ENCODE measurements around the gene RGS14. TPM values are rescaled to one million over a fixed set of nuclear protein-coding genes. Genes with fewer than 3 reads are reported as not detected.

RGS14 gene
- total RNA-seq, 2 experiments from 2014 or later, result 33.0 to 46.3 TPM

DNA sequence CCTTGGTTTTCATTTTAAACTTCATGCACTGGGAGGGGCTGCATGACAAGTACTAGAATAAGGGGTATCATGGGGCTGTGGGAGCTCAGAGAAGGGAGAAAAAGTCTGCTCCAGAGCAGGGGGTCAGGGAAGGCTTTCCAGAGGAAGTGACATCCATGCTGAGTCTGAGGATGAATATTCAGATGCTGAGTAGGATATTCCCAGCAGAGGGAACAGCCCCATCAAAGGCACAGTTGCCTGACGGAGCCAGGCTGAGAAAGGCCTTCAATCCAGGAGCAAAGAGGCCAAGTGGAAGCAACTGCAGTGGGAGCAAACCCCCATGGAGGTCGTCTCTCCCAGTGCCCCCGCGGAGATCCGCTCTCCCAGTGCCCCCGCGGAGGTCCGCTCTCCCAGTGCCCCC is 38.4 kb downstream of the RGS14 start:
- H3K36me3 ChIP-seq (ENCODE audit: insufficient read depth, low read length), result no peaks in the 10 kb centered on the region
- no peak overlapping the region for H3K4me3 ChIP-seq (ENCODE audit: low read depth, low read length, poor library complexity, severe bottlenecking)
- intact Hi-C loops (cut with micrococcal nuclease; ENCODE audit: unreplicated experiment), result no loop called here
- no peaks in the 10 kb centered on the region for H4K20me1 ChIP-seq (ENCODE audit: insufficient read depth, low read length)
- TF ChIP-seq EZH2phosphoT487 (IDR thresholded peaks at IDR 0.05; ENCODE audit: borderline replicate concordance, low read depth, low read length), result no peak
- TF ChIP-seq, protein P1, sequence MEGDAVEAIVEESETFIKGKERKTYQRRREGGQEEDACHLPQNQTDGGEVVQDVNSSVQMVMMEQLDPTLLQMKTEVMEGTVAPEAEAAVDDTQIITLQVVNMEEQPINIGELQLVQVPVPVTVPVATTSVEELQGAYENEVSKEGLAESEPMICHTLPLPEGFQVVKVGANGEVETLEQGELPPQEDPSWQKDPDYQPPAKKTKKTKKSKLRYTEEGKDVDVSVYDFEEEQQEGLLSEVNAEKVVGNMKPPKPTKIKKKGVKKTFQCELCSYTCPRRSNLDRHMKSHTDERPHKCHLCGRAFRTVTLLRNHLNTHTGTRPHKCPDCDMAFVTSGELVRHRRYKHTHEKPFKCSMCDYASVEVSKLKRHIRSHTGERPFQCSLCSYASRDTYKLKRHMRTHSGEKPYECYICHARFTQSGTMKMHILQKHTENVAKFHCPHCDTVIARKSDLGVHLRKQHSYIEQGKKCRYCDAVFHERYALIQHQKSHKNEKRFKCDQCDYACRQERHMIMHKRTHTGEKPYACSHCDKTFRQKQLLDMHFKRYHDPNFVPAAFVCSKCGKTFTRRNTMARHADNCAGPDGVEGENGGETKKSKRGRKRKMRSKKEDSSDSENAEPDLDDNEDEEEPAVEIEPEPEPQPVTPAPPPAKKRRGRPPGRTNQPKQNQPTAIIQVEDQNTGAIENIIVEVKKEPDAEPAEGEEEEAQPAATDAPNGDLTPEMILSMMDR (conservative IDR thresholded peaks at IDR 0.05; ENCODE audit: low read length), result no peak
- POLR2A ChIA-PET, result no interaction called here
- H3K79me2 ChIP-seq (ENCODE audit: insufficient read depth, low read depth, low read length), result no peaks in the 10 kb centered on the region
- CTCF ChIA-PET (ENCODE audit: unreplicated experiment), result no interaction called here
- H2AFZ ChIP-seq (ENCODE audit: low read length), result no peak overlapping the region
- no TSS peak for BruUV-seq (replicated peaks)
- peaks cover 12% of the 10 kb centered on the region for H3K4me1 ChIP-seq (ENCODE audit: insufficient read depth, low read length, poor library complexity, severe bottlenecking)
- no peak overlapping the region for H3K4me2 ChIP-seq (ENCODE audit: low read length)
- H3K9me2 ChIP-seq (ENCODE audit: insufficient read depth, low read length), result no peaks in the 10 kb centered on the region
- H3K9me3 ChIP-seq (ENCODE audit: low read length), result no peaks in the 10 kb centered on the region
- no peak overlapping the region for H3K27ac ChIP-seq (ENCODE audit: low read depth, low read length, poor library complexity, severe bottlenecking)
- DNase-seq (ENCODE audit: low spot score), result no peak

DNA sequence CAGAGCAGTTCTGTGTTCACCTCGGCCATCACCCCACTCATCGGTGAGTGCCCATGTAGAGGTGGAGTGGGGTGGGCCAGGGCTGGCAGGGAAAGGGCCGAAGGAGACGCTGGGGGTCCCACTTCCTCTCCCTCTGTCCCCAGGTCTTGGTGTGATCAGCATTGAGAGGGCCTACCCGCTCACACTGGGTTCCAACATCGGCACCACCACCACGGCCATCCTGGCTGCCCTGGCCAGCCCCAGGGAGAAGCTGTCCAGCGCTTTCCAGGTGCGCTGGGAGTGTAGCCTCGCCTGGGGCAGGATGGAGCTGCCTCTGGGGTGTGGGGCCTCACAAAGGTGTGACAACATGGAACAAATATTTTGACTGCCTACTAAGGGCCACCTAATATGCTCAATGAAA is 39.1 kb downstream of the RGS14 start:
- DNase-seq (ENCODE audit: low spot score), result no peak
- Histone ChIP-seq H3K36me3 (ENCODE audit: insufficient read depth, low read length) (no peaks in the 10 kb centered on the region), H3K9me2 (ENCODE audit: insufficient read depth, low read length) (no peaks in the 10 kb centered on the region), H2AFZ (ENCODE audit: low read length) (no peak overlapping the region), H3K4me2 (ENCODE audit: low read length) (no peak overlapping the region), H3K4me3 (ENCODE audit: low read depth, low read length, poor library complexity, severe bottlenecking) (no peak overlapping the region), H3K27ac (ENCODE audit: low read depth, low read length, poor library complexity, severe bottlenecking) (no peak overlapping the region), H3K4me1 (ENCODE audit: insufficient read depth, low read length, poor library complexity, severe bottlenecking) (peaks cover 11% of the 10 kb centered on the region), H3K79me2 (ENCODE audit: insufficient read depth, low read depth, low read length) (no peaks in the 10 kb centered on the region), H3K9me3 (ENCODE audit: low read length) (no peaks in the 10 kb centered on the region), H4K20me1 (ENCODE audit: insufficient read depth, low read length) (no peaks in the 10 kb centered on the region)
- ChIA-PET CTCF (ENCODE audit: unreplicated experiment) (no interaction called here), POLR2A (no interaction called here)
- intact Hi-C loops (cut with micrococcal nuclease; ENCODE audit: unreplicated experiment), result no loop called here
- BruUV-seq (replicated peaks), result no TSS peak
- TF ChIP-seq EZH2phosphoT487 (IDR thresholded peaks at IDR 0.05; ENCODE audit: borderline replicate concordance, low read depth, low read length), result no peak
- TF ChIP-seq, protein P1 (conservative IDR thresholded peaks at IDR 0.05; ENCODE audit: low read length), result no peak

DNA sequence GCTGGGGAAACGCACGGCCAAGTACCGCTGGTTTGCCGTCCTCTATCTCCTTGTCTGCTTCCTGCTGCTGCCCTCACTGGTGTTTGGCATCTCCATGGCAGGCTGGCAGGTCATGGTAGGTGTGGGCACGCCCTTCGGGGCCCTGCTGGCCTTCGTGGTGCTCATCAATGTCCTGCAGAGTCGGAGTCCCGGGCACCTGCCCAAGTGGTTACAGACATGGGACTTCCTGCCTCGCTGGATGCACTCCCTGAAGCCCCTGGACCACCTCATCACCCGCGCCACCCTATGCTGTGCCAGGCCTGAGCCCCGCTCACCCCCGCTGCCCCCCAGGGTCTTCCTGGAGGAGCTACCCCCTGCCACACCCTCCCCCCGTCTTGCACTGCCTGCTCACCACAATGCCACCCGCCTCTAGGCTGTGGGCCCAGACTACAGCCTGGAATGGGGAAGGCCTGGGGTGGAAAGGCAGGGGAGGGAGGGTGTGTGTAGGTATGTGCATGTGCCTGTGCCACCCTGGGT is 40.2 kb downstream of the RGS14 start:
- TF ChIP-seq EZH2phosphoT487 (IDR thresholded peaks at IDR 0.05; ENCODE audit: borderline replicate concordance, low read depth, low read length), result no peak
- TF ChIP-seq, protein P1 (conservative IDR thresholded peaks at IDR 0.05; ENCODE audit: low read length), result no peak
- POLR2A ChIA-PET, result no interaction called here
- Histone ChIP-seq H3K36me3 (ENCODE audit: insufficient read depth, low read length) (no peaks in the 10 kb centered on the region), H2AFZ (ENCODE audit: low read length) (no peak overlapping the region), H3K9me3 (ENCODE audit: low read length) (no peaks in the 10 kb centered on the region), H3K79me2 (ENCODE audit: insufficient read depth, low read depth, low read length) (no peaks in the 10 kb centered on the region), H3K4me1 (ENCODE audit: insufficient read depth, low read length, poor library complexity, severe bottlenecking) (peaks cover 7% of the 10 kb centered on the region), H3K4me2 (ENCODE audit: low read length) (no peak overlapping the region), H3K9me2 (ENCODE audit: insufficient read depth, low read length) (no peaks in the 10 kb centered on the region), H3K4me3 (ENCODE audit: low read depth, low read length, poor library complexity, severe bottlenecking) (no peak overlapping the region), H4K20me1 (ENCODE audit: insufficient read depth, low read length) (no peaks in the 10 kb centered on the region), H3K27ac (ENCODE audit: low read depth, low read length, poor library complexity, severe bottlenecking) (no peak overlapping the region)
- CTCF ChIA-PET (ENCODE audit: unreplicated experiment), result interaction anchor here (0.6 kb wide), 1 partner anchor 211 kb away, joined by 3 read pairs; no protein-coding TSS in a partner anchor
- BruUV-seq (replicated peaks), result no TSS peak
- no peak for DNase-seq (ENCODE audit: low spot score)
- intact Hi-C loops (cut with micrococcal nuclease; ENCODE audit: unreplicated experiment), result no loop called here
